A673 (cell line): ENCODE data around the gene DLGAP5.

Source experiments
- EZH2 ChIP-seq: fragments of 200-600 bp; sonication (generic); IDR thresholded peaks from 2 replicates; pipeline ENCODE4 v1.6.1; 2017; ENCODE audit warnings: borderline replicate concordance, low read depth, mild to moderate bottlenecking, mixed read lengths, antibody characterized with exemption, low read length; ENCODE audit not compliant: poor library complexity, severe bottlenecking
- TF ChIP-seq, protein P1 (sequence below): fragments of 300-800, 200-600 bp; sonication (generic); conservative IDR thresholded peaks from 2 replicates; pipeline ENCODE4 v1.5.1; 2017; ENCODE audit warnings: low read depth, mild to moderate bottlenecking, antibody characterized with exemption, low read length, moderate library complexity, mixed read lengths

DNA sequence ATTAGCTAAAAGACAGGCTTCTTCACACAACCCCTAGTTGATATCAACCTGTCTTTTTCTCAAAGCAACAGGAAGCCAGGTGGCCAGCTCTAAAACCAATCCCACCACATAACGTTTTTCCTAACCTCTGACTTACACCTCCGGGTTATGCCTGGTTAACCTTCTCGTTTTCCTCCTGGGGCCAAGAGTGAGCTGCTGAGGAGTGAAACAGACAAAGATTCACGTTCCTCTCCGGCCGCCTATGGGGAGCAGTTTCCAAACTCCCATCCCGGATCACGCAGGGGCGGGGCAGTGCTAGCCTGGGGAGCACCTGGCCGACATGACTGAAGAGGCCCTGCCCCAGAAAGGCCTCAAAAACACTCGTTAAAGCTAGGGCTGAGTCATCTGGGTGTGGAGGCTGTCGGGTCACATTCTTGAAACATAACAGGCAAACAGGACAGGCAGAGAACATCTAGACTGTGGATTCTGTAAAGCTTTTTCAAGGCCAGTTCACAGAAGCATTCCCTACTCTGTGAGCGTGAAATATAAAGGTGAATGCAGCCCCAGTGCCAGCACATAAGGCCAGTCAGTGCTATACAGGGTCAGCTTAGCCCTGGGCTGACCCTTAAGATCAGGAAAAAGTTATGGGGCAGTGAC is 88.3 kb downstream of the DLGAP5 start:
- TF ChIP-seq, protein P1, sequence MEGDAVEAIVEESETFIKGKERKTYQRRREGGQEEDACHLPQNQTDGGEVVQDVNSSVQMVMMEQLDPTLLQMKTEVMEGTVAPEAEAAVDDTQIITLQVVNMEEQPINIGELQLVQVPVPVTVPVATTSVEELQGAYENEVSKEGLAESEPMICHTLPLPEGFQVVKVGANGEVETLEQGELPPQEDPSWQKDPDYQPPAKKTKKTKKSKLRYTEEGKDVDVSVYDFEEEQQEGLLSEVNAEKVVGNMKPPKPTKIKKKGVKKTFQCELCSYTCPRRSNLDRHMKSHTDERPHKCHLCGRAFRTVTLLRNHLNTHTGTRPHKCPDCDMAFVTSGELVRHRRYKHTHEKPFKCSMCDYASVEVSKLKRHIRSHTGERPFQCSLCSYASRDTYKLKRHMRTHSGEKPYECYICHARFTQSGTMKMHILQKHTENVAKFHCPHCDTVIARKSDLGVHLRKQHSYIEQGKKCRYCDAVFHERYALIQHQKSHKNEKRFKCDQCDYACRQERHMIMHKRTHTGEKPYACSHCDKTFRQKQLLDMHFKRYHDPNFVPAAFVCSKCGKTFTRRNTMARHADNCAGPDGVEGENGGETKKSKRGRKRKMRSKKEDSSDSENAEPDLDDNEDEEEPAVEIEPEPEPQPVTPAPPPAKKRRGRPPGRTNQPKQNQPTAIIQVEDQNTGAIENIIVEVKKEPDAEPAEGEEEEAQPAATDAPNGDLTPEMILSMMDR: no peak
- TF ChIP-seq EZH2: no peak
